ENCODE results near the gene CCDC27.

GRCh38 chr1:3790500-3790923 lies 38.3 kb downstream of the CCDC27 start:
- no peak for TF ChIP-seq CTCF (IDR thresholded peaks at IDR 0.05)
- no peak for TF ChIP-seq POLR2AphosphoS5 (IDR thresholded peaks at IDR 0.05)

Measured in transverse colon (tissue), 4 donors.